Measurements from ENCODE around the gene TMEM132D.
"Not testable (repeated sequence)": the region's sequence is repeated elsewhere in the genome, so short reads cannot be mapped to it uniquely, and the experiment has no call there.

The TMEM132D gene

DNA sequence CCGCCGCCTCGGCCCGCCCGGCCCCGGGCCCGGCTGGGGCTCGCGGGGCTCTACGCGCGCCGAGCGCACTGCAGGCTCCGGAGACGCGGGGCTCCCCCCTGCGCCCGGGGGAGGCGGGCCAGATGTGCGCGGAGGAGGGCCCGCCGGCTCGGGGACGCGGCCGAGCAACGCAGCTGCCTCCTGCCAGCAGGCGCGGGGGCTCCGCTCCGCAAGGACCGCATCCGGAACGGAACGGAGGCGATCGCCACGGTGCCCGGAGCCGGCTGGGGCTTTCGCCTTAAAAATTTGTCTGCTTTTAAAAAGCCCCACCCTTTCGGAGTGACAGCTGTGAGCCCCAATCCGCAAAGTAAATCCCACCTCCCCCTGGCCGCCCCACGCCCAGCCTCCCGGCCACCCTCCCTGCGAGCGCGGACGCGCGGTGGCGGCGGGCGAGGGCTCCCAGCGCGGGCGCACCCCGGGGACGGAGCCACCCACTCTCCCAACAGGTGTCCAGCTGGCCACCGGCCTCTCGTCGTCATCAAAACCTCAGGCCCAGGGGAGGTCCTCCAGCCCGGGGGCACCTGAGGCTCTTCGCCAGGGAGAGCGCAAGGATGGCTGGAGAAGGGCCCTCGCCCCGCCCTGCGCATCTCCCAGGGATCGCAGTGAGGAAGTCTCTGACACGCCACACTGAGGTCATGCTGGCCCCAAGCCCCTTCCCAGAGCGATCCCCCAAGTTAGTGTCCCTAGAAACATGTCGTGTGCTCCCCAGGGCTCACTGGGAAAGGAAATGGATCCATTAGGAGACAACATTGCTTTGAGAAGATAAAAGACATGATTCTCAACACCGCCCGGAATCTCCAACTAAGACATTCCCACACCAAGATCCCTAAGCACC is at the start of gene TMEM132D:
Gene TMEM132D (minus strand): TSS at position 70 of the 874 bp plus-strand sequence.
- peak in 31 of 58 donors; percentile 5 to 64 (median 36) for DNase-seq

DNA sequence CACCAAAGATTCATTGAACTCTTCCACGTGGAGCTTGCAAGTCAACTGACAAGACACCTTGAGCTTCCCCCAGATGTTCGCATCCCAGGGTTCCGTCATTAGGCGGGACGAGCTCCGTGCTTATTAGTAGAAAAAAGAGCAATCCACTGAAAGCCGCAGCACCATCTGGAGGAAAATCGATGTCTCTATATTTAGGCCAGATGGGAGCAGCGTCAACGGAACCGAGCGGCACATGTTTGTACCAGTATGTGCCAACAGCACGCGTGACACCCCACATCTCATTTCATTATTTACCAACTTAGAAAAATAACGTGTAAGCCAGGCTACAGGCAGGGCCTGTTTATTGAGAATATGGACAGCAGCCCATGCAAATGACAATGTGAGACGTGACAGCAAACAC is 45.8 kb upstream of the TMEM132D start:
- peak in 9 of 58 donors; percentile 5 to 39 (median 14) for DNase-seq

DNA sequence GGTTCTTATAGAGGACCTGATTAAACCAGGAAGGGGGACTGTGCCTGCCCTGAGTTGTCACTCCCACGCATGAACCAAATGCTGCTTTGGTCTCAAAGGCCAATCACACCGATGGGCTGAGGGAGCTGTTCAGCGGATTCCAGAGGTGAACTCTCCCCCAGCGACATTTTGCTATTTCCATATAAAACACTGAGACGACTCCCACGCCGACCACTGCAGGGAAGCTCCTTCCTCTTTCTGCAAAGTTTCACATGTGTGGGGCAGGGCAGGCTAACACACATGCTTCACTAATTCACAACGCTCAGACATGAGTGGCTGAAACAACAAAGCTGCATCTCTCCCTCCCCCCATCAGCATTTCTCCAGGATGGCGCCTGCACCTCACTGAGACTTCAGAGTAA is 37.8 kb upstream of the TMEM132D start:
- DNase-seq, result no peak

DNA sequence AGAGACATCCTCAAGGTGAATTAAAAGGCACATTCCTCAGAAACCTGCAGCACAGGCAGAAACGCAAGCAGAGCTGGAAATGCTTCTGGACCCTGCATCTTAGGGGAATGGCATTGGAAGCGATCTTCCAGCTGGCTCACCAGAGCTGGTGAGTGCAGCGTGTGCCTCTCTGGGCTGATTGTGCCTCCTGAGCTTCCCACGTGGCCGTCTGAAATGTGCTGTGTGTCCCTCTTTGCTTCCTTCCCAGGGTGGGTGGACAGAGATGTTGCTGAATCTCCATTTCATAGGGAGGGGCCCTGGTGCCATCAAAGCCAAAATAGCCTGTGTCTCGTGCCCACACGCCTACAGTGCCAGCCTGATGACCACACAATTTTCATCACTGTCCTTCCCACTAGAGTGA is 34.3 kb upstream of the TMEM132D start:
- DNase-seq, result peak in 3 of 58 donors; percentile 6 to 15 (median 14)

DNA sequence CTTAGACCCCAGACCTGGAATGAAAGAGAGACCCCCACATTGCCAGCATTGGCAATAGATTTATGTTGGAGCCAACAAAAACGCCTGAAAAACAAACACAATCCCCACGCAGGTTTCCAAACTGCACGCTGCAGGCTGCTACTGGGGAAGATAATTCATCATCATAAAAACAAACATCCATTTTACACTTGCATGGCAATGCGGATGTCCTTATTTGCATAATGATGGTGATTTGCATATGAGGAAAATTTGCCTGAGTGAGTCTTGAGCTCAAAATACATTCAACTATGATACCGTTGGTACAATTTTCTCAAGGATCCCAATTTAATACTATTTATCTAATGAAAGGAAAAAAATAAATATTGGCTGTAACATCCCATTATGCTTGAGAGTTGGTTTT is 33.6 kb upstream of the TMEM132D start:
- no peak for DNase-seq

DNA sequence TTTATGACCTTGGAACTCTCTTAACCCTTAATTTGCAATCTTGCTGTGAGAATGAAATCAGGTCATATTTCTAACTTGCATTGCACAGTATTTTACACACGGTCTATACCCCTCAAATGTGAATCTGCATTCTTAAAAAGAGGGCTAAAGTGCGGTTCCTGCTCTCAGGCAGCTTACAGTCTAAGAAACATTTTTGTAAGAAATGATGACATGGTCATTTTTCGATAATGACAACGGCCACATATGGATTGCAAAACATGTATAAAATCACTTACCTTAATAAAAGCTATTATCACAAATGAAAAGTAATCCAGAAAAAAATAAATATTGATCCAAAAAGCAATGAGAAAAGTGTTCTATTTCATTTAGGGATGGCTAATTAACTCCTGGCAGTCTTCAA is 24.8 kb upstream of the TMEM132D start:
- no peak for DNase-seq

DNA sequence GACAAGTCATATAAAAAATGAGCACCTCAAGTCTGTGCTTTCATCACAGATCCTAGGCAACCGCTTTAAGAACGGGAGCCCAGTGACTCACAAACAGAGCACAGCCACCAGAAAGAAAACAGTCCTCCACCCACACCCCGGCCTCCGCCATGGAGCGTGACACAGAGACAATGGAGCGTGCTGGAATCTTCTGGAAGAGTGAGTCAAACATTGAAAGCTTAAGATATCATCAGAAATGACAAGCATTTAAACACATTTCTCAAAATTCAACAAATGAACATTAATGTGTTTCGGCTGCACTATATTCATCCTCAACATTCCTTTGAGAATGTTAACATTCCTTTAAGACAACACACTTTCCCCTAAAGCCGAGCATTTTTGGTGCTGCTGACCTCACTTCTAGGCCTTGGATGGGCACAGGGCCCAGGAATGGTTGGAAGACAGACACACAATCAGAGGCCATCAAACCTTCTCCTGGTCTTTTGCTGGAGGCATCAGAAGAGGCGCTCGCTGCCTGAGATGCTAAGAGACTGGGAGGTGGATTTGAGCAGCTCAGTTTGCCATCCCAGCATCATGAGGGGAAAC is 23.6 kb upstream of the TMEM132D start:
- DNase-seq, result peak in 1 of 58 donors; percentile 34

DNA sequence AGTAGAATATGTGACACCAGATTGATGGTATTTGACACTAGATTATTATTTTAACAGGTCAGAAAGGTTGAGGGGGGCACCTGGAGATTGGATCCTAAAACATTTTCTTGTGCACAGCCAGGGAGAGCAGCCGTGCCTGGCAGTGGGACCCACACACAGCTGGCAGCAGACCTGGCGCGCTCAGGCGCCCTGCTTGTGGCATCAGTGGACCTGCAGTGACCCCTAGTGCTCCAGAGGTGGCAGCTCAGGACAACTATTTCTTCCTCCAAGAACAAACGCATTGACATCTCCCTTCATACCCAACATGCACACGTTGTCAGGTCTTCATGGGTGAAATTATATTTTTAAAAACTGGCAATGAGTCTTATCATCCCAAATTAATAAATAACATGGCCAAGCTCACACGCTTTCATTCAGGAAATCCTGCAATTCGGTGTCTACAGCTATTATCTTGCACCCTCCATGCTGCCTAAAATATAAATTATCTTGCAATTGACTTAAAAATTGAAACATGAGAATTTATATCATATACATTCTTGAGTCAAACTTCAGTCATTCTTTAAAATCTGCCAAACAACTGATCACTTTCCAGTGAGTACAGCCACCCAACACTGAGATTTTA is 7.7 kb upstream of the TMEM132D start:
- peak in 55 of 58 donors; percentile 19 to 87 (median 67) for DNase-seq

DNA sequence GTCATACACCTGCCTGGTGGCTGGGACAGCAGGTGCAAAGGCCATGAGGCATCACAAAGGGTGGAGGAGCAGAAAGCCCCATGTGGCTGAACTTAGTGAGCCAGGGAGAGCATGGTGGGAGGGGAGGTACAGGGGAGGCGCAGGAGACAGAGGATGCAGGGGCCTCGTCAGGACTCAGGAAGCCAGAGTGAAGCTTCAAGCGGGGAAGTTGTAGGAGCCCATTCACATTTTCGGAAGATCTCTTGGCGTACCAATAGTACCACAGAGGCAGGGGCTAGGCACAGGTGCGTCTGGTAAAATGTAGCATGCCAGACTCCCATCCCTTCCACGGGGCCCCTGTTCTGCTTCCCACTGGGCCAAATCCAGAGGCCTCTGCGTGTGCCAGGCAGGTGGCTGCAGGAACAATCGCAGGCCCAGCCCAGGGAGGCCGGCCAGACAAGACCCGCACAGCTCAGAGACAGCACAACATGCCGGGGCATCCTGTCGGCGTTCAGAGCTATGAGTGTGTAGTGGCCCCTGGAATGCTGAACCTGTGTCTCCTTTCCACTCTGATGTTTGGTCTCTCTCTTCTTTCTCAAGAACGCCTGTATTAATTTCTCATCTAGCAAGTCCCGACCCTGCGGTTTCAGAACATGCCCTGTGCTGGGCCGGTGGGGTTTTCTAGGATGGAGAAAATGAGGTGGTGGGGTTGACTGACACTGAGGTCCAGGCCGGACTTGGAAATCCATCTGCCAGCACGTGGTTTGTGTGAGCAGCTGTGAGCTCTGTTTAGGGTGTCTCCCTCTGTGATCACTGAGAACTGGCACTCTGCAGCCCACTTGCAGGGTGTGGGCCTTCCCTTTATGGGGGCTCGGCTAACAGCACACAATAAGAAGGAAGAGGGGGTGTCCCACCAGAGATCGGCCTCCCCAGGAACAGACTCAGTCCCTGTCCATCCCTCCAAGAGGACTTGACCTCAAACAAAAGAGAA is 5.5 kb upstream of the TMEM132D start:
- no peak for DNase-seq

DNA sequence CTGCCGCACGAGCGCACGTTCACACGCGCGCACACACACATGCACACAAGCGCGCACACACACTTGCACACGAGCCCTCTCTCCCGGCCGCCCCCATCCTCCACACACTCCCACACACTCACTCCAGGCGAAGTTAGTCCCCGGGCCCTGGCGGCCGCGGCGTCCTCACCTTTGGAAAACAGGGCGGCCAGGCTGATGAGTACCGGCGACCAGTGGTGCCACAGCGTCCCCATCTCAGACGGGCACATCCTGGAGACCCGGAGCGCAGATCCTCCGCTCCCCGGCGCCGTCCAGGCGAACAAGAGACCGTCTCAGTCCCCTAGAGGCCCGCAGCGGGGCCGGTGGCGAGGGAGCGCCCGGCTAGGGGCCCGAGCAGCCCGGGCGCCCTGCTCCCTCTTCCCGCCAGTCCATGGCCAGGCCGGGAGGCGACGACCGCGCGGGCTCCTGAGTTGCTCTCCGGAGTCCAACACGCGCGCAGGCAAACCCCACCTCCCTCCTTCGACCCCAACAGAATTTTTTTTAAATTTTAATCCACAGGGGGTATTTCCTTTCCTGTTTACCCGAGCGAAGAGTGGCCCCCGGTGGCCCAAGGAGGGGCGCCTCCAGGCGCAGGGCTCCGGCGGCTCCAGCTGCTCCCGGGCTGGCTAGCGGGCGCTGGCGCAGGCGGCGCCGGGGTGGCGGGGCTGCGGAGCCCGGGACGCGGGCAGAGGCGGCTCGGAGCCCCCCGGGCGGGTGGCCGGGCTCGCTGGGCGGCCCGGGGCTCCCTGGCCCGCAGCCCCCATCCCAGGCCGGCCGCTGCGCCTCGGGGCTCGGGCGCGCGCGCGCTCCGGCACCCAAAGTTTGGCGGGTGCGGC is 506 bp downstream of the TMEM132D start:
- peak in 9 of 58 donors; percentile 5 to 26 (median 14) for DNase-seq

DNA sequence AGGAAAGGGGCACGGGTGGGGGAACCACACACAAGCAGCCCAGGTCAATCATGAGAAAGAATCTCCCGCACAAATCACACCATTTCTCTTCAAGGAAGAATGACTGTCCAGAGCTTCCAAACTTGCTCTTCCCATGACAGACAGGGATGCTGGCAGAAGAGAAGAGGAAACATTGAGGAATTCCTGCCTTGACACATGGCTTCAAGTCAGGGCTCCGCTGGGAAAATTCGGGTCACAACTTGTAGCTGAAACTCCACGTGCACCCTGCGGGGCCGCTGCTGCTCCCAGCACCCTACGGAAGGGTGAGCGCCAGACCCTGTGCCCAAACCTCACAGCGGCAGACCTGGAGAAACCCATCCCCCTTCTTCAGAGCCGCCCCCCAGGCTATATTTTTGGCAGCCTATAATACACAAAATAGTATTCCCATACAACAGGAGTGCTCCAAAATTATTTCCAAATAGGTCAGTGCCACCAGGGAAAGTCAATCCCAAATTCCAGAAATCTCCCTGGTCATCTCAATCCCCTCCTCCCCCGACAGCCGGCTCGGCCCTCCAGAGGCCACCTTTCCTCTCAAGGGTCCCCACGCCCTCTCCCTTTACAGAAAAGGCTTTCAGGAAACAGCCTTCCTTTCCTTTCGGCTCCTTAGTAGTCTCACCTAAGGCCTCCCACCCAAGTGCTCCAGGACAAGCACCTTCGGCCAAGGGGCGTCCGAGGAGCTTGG is 1.3 kb downstream of the TMEM132D start:
- no peak for DNase-seq

DNA sequence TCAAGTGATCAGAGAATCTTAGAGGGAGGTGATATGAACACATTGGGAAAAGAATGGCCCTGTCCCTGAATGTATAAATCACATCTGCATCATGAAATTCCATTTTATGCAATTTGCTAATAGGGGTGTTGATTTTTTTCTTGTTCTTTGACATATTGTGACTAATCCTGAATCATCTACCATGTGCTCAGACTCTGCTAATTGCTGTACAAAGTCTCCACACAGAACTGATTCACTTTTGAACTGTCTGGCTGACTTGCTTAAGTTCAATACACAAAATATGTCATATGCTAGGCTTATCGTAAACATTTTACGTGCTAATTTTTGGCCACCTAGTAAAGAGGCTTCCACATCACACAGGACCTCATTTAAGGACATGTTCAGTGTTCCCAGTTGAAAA is 2.6 kb downstream of the TMEM132D start:
- no peak for DNase-seq

DNA sequence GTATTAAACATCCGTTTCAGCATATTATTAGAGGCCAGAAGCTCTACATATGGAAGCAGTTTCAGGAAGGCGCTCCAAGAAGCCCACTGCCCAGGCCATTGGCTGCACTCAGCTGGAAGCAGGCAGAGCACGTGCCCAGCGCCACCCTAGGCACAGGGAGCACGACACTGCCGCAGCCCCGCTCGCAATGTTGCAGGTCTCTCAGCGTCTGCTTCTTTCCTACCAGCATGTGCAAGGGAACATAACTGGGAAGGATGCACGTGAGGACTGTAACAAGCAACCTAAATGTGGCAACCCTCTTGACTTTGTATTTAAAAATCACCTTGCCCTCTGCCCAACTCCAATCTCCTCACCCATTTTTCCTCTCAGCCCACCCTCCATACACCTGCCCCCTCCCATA is 3.5 kb downstream of the TMEM132D start:
- DNase-seq, result no peak

DNA sequence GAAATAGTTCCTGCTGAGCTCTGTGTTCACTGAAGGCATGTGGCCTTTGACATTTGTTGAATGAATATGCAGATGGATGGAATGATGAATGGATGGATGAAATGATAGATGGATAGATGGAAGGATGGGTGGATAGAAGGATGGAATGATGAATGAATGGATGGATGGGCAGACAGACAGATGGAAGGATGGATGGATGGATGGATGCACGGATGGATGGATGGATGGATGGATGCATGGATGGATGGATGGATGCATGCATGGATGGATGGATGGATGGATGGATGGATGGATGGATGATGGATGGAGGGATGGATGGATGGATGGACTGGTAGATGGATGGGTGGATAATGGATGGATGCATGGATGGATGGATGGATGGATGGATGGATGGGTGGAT is 4.8 kb downstream of the TMEM132D start:
- not testable (repeated sequence) for DNase-seq

DNA sequence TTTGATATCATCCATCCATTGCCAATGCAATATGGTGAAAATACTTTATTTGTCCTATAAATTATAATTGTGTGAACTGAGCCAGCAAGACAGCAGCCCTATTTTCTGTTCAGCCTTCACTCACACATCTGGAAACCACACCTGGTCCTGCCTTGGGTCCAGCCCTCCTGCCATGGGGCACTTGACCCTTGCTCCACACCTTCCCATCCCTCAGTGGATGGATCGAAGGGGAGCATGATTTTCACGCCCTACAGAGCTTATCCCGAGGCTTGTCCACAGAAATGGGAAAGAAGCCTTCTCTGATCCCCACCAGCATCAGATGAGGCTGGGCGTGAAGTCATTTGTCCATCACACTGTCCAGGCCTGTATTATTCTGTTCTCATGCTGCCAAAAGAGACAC is 10.1 kb downstream of the TMEM132D start:
- no peak for DNase-seq

DNA sequence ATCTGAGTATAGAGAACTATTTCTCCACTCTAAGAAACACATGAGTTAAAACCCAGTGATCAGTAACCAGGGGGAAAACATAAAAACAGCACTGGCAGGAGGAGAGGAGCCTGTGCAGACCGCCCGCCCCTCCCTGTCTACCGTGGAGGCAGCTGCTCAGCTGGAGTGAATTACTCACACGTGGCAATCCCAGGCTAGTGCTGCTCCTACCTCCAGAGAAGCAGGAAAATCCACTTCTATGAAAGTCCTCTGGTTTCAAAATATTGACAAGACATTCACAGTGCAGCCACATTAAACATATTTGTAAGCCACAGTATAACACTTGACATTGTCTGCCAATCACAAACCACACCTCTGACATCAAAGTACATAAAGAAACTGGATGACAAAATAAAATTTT is 16.7 kb downstream of the TMEM132D start:
- DNase-seq, result peak in 7 of 58 donors; percentile 6 to 29 (median 11)

DNA sequence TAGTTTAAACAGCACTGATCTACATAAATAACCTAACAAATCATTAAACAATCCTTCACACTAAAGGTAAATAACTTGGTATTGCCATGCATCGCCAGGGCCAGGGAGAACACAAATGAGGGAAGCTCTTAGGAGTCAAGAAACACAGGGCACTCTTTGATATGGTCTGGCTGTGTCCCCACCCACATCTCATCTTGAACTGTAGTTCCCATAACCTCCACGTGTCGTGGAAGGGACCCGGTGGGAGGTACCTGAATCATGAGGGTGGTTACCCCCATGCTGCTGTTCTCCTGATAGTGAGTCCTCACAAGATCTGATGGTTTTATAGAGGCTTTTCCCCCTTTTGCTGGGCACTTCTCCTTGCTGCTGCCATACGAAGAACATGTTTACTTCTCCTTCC is 17.3 kb downstream of the TMEM132D start:
- no peak for DNase-seq

DNA sequence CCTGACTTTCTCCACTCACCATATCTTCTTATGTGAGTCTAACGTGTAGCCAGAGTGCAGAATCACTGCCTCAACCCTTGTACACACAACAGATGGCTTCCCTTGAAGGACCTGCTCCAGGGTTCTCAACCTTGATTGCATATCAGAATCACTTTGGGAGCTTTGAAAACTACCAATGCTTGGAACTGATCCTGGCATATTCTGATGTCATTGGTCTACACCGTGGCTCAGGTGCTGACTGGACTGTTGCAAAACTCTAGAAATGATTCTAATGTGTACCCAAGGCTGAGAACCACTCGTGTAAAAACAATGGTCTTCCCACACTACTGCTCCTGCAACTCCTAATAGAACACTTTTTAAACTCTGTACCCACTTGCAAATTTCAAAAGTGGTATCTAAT is 18.5 kb downstream of the TMEM132D start:
- no peak for DNase-seq

DNA sequence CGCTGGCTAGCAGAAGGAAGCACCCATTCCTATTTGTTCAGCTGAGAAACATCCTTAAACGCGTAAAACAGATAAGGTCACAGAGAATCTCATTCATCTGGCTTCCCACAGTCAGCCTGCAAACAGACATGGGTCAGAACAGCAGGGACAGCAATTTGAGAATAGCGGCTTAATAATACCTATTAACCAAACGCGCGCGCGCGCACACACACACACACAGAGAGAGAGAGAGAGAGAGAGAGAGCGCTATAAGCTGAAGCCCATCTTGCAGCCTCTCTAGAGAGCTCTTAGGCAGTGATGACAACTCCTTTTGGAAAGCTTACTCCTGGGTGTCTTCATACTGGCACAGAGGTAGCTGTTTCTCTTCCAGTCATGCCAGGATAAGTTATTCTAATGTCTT is 26.4 kb downstream of the TMEM132D start:
- DNase-seq, result no peak

DNA sequence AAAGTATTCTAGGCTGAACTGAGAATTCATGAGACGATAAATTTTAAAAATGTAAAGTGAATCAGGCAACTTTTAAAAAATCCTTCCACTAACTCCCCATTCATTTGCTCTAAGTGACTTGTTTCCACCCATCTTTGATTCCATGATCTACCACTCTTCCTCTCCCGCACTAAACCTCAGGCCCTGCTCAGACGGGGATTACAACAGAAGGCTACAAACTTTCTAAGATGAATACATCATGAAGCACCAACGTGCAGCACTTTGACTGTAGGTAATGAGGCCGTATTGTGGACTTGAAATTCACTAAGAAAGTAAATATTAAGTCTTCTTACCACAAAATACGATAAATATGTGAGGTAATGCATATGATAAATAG is 30.0 kb downstream of the TMEM132D start:
- no peak for DNase-seq
